Stimulated activated CD4-positive, alpha-beta T cell treated with anti-CD3 and anti-CD28 coated beads, Interleukin-15, amount 100 ng/mL, for 24 hours (primary cell): Measurements from ENCODE around the gene TMEM234.

Source experiments
- DNase-seq: peaks from one replicate; pipeline ENCODE4 v3.0.0-alpha.2; 2020

Gene TMEM234

DNA sequence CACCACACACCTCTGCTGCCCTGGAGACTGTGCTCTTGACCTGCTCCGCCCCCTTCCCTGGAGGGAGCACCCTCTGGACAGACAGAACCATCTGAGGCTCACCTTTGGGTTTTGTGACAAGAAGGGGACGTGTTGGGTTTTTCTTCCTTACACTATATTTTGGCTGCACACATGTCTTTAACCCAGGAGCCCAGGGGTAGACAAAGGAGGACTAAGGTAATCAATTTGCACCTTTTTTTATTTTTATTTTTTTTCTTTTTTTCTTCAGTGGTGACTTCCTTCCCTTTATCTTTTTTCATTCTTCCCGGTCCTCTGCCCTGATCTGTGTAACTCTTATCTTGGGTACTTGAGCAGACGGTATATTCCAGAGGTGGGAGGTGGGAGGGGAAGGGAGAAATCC lies 51.2 kb downstream of the TMEM234 start:
- no peak for DNase-seq
